Measurements from ENCODE around the gene SERPINB6. TPM values are rescaled to one million over a fixed set of nuclear protein-coding genes. Genes with fewer than 3 reads are reported as not detected.

SERPINB6 gene
- total RNA-seq (2014; rRNA removed; shearing (Covaris generic)) = not detected in 2 replicates
- 8.9 and 13.2 TPM in 2 replicates for total RNA-seq (2022)
- Bru-seq, nascent RNA = percentile 37 among the genes with signal in this experiment
- percentile 47 among the genes with signal in this experiment for BruChase-seq, experiment 1, labeled RNA remaining after a 6-hour chase
- BruChase-seq, experiment 2, labeled RNA remaining after a 2-hour chase = percentile 43 among the genes with signal in this experiment
- long read RNA-seq, transcript SERPINB6-204 (7 exons, 1,370 nt) = major isoform, 6 of 18 reads
- long read RNA-seq, partial matches to known transcripts = 1 of 18 reads
- long read RNA-seq, other reads (novel, unspliced or antisense) = 4 of 18 reads

GRCh38 chr6:2971420-2972218 is at the start of gene SERPINB6:
SERPINB6 (minus strand) TSS chr6:2971567; CDS start chr6:2959332, 12,235 bp downstream.
- TF ChIP-seq CTCF (conservative IDR thresholded peaks at IDR 0.05; ENCODE audit: low read length) = no peak
- peak; percentile 75; the same call in 1 of the 2 replicates for TF ChIP-seq EZH2phosphoT487 (IDR thresholded peaks at IDR 0.05; ENCODE audit: borderline replicate concordance, low read depth, low read length)
- Histone ChIP-seq H3K79me2 (ENCODE audit: insufficient read depth, low read depth, low read length) (no peaks in the 10 kb centered on the region), H3K9me3 (ENCODE audit: low read length) (no peaks in the 10 kb centered on the region; the same call in 1 of the 2 replicates), H4K20me1 (ENCODE audit: insufficient read depth, low read length) (no peaks in the 10 kb centered on the region), H3K4me1 (ENCODE audit: insufficient read depth, low read length, poor library complexity, severe bottlenecking) (peaks cover 6% of the 10 kb centered on the region), H3K27ac (ENCODE audit: low read depth, low read length, poor library complexity, severe bottlenecking) (no peak within 1 kb of the TSS), H2AFZ (ENCODE audit: low read length) (no peak within 1 kb of the TSS), H3K36me3 (ENCODE audit: insufficient read depth, low read length) (no peaks in the 10 kb centered on the region), H3K4me3 (ENCODE audit: low read depth, low read length, poor library complexity, severe bottlenecking) (peak within 1 kb of the TSS; percentile 37), H3K9me2 (ENCODE audit: insufficient read depth, low read length) (no peaks in the 10 kb centered on the region), H3K4me2 (ENCODE audit: low read length) (peak within 1 kb of the TSS; percentile 61)
- ChIA-PET POLR2A (no interaction called here), CTCF (ENCODE audit: unreplicated experiment) (no interaction called here)
- no TSS peak for BruUV-seq (replicated peaks)
- intact Hi-C loops (cut with micrococcal nuclease; ENCODE audit: unreplicated experiment) = no loop called here
- no peak for DNase-seq (ENCODE audit: low spot score)

- Histone ChIP-seq H3K9me2 (ENCODE audit: insufficient read depth, low read length) (no peaks in the 10 kb centered on the region), H2AFZ (ENCODE audit: low read length) (no peak overlapping the region), H3K27ac (ENCODE audit: low read depth, low read length, poor library complexity, severe bottlenecking) (no peak overlapping the region), H4K20me1 (ENCODE audit: insufficient read depth, low read length) (no peaks in the 10 kb centered on the region), H3K9me3 (ENCODE audit: low read length) (no peaks in the 10 kb centered on the region), H3K36me3 (ENCODE audit: insufficient read depth, low read length) (peaks cover 8% of the 10 kb centered on the region; the same call in 1 of the 2 replicates), H3K79me2 (ENCODE audit: insufficient read depth, low read depth, low read length) (peaks cover 10% of the 10 kb centered on the region; the same call in 1 of the 2 replicates), H3K4me2 (ENCODE audit: low read length) (no peak overlapping the region), H3K4me1 (ENCODE audit: insufficient read depth, low read length, poor library complexity, severe bottlenecking) (peaks cover 22% of the 10 kb centered on the region), H3K4me3 (ENCODE audit: low read depth, low read length, poor library complexity, severe bottlenecking) (no peak overlapping the region)
- no peak for DNase-seq (ENCODE audit: low spot score)
- intact Hi-C loops (cut with micrococcal nuclease; ENCODE audit: unreplicated experiment) = no loop called here
- BruUV-seq (replicated peaks) = no TSS peak
- no peak for TF ChIP-seq EZH2phosphoT487 (IDR thresholded peaks at IDR 0.05; ENCODE audit: borderline replicate concordance, low read depth, low read length)
- no peak for TF ChIP-seq CTCF (conservative IDR thresholded peaks at IDR 0.05; ENCODE audit: low read length)
- POLR2A ChIA-PET = interaction anchor here (0.7 to 0.9 kb wide), 2 partner anchors 10 to 30 kb away, joined by 3 read pairs; no protein-coding TSS in a partner anchor
- CTCF ChIA-PET (ENCODE audit: unreplicated experiment) = no interaction called here
These were observed 48.5 kb upstream of the SERPINB6 start for GRCh38 chr6:3019749-3020320.

Data from OCI-LY7 (cell line).